ENCODE data around the gene PAQR8. TPM values are rescaled to one million over a fixed set of nuclear protein-coding genes. Genes with fewer than 3 reads are reported as not detected.

The PAQR8 gene
- total RNA-seq, 1 donor from 2014 or later = 8.8 TPM

DNA sequence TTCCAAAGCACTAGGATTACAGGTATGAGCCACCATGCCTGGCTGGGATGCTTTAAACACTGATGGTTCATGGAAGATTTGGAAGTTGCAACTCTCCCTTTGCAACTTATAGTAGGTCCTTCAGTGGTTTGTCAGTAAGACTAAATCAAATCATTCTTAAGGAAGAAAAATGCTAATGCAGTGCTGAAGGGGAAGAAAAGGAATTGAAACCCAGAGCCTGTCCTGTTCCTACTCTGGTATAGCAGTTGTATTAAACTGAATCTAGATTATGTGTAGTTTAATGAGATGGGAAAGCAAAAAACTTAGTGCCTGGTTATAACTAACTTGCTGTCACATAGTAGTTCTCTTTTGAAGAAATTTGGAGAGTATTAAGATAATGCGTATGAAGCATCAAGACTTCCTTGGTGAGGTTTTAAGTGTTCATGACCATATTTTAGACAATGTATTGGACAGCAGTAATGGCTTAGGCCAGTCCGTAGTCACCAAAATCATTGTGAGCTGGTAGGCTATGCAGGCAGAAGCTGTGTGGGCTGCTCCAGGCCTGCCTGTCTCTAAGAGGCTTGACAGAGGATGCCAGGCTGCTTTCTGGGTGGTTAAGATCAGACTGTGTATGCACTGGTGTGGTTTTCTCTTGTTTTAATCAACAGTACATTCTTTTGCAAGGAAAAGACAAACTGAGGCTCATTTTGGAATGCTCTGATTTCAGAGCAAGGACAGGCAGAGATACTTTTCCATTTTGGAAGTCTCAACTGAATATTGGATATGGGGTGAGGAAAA is 14.0 kb downstream of the PAQR8 start:
- no peak overlapping the region for H3K27ac ChIP-seq
- H3K27me3 ChIP-seq = no peaks in the 10 kb centered on the region

DNA sequence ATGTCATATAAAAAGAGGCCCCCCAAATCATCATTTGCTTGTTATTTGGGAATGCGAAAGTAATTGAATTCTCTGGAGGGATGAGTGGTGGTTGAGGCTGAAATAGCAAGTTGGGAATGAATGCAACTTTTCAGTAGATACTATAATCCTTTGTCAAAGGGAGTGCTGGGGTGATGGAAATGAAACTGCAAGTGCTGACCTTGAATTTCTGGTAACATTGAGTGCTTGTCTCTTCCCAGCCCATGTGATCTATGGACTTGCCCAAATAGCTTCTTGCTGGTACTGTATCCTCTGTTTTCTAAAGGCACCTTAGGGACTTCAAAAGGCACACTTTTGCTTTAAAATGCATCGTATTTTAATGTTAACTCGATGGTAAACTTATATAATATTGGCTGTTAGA is 14.8 kb downstream of the PAQR8 start:
- intact Hi-C loops (cut with DNase I) = no loop called here
- no peak overlapping the region for H3K27ac ChIP-seq
- TF ChIP-seq POLR2AphosphoS5 (IDR thresholded peaks at IDR 0.05; ENCODE audit: insufficient read depth in 1 of 2, low read depth in 1 of 2) (no peak), CTCF (IDR thresholded peaks at IDR 0.05) (no peak), POLR2A (IDR thresholded peaks at IDR 0.05) (no peak)

More for the DNA sequence above, 14.0 kb downstream of the PAQR8 start:
- H3K36me3 ChIP-seq = no peaks in the 10 kb centered on the region
- intact Hi-C loops (cut with DNase I) = no loop called here
- H3K9me3 ChIP-seq = no peaks in the 10 kb centered on the region
- TF ChIP-seq CTCF (IDR thresholded peaks at IDR 0.05) = no peak
- no peak for TF ChIP-seq POLR2A (IDR thresholded peaks at IDR 0.05)
- TF ChIP-seq POLR2AphosphoS5 (IDR thresholded peaks at IDR 0.05; ENCODE audit: insufficient read depth in 1 of 2, low read depth in 1 of 2) = no peak
- no peak for DNase-seq (ENCODE audit: extremely low spot score in 2 of 2)
- H3K4me1 ChIP-seq = peaks cover 18% of the 10 kb centered on the region
- no peak overlapping the region for H3K4me3 ChIP-seq

DNA sequence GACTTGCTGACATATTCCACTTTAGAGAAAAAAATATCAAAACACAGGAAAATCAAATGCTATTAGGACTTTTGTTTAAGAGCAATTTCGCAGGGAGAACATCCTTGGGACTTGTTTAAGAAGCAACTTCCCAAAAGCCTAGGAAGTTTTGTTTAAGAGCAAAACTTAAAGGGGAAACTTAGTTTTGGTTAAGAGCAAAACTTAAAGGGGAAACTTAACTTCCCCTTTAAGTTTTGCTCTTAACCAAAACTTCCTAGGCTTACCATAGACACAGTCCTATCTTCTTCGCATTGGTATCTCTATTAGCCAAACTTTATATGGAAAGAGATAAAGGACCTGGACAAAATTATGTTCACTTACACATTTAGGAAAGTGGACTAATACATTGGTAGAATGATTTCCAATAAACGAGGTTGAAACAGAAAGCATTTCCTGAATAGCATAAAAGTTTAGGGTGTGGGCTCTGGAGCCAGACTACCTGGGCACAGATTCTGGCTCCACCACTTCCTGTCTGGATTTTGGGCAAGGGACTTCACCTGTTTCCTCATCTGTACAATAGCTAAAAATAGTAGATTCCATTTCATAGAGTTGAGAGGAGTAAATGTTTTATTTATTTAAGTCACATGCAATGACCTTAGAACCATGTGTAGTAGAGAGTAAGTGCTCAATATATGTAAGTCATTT is 15.7 kb downstream of the PAQR8 start:
- H3K9me3 ChIP-seq = no peaks in the 10 kb centered on the region
- no peaks in the 10 kb centered on the region for H3K27me3 ChIP-seq
- no peak overlapping the region for H3K27ac ChIP-seq
- intact Hi-C loops (cut with DNase I) = no loop called here
- no peaks in the 10 kb centered on the region for H3K36me3 ChIP-seq
- H3K4me3 ChIP-seq = no peak overlapping the region
- TF ChIP-seq POLR2AphosphoS5 (IDR thresholded peaks at IDR 0.05; ENCODE audit: insufficient read depth in 1 of 2, low read depth in 1 of 2) (no peak), CTCF (IDR thresholded peaks at IDR 0.05) (no peak), POLR2A (IDR thresholded peaks at IDR 0.05) (no peak)
- peaks cover 12% of the 10 kb centered on the region for H3K4me1 ChIP-seq
- no peak for DNase-seq (ENCODE audit: extremely low spot score in 2 of 2)

More for the DNA sequence above, 14.8 kb downstream of the PAQR8 start:
- Histone ChIP-seq H3K36me3 (no peaks in the 10 kb centered on the region), H3K4me1 (peaks cover 19% of the 10 kb centered on the region), H3K4me3 (no peak overlapping the region), H3K9me3 (no peaks in the 10 kb centered on the region), H3K27me3 (no peaks in the 10 kb centered on the region)
- no peak for DNase-seq (ENCODE audit: extremely low spot score in 2 of 2)

DNA sequence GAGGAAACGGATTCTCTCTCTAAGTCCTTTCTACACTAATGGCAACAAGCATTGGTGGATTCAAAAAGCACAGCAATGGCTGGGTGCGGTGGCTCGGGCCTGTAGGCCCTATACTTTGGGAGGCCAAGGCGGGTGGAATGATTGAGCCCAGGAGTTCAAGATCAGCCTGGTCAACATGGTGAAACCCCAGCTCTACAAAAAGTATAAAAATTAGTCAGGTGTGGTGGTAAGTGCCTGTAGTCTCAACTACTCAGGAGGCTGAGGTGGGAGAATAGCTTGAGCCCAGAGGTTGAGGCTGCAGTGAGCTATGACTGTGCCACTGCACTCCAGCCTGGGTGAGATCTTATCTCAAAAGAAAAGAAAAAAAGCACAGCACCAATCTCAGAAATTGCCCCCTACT is 19.3 kb downstream of the PAQR8 start:
- H3K27me3 ChIP-seq = no peaks in the 10 kb centered on the region
- intact Hi-C loops (cut with DNase I) = loop anchor here (10.0 kb wide), 1 partner anchor 96 kb away; the partner anchor contains the start of gene MCM3
- TF ChIP-seq POLR2AphosphoS5 (IDR thresholded peaks at IDR 0.05; ENCODE audit: insufficient read depth in 1 of 2, low read depth in 1 of 2) = no peak
- no peak for TF ChIP-seq CTCF (IDR thresholded peaks at IDR 0.05)
- TF ChIP-seq POLR2A (IDR thresholded peaks at IDR 0.05) = no peak
- H3K27ac ChIP-seq = no peak overlapping the region
- no peak overlapping the region for H3K4me3 ChIP-seq
- H3K9me3 ChIP-seq = no peaks in the 10 kb centered on the region
- no peak for DNase-seq (ENCODE audit: extremely low spot score in 2 of 2)
- H3K4me1 ChIP-seq = peaks cover 12% of the 10 kb centered on the region
- no peaks in the 10 kb centered on the region for H3K36me3 ChIP-seq
